Measurements from ENCODE around the gene EDC4.

DNA sequence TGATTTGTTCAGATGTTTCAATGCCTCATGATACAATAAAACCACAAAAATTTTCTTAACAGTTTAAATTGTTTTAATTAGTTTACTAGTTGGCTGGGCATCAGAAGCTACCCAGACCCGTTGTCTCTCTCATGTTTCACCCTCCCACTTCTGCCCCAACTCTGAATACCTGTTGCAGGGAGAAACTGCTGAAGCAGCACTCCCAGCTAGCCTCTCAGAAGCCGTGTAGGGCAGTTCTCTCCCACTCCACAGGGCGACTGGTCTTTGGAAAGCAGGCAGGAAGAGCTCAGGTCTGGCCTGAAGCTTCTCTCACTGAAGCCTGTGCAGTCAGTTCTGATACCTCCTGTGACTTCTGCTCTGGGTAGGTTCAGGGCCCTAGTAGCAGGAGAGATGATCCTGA, 1.6 kb upstream of the EDC4 start:
- TF ChIP-seq, protein P1, sequence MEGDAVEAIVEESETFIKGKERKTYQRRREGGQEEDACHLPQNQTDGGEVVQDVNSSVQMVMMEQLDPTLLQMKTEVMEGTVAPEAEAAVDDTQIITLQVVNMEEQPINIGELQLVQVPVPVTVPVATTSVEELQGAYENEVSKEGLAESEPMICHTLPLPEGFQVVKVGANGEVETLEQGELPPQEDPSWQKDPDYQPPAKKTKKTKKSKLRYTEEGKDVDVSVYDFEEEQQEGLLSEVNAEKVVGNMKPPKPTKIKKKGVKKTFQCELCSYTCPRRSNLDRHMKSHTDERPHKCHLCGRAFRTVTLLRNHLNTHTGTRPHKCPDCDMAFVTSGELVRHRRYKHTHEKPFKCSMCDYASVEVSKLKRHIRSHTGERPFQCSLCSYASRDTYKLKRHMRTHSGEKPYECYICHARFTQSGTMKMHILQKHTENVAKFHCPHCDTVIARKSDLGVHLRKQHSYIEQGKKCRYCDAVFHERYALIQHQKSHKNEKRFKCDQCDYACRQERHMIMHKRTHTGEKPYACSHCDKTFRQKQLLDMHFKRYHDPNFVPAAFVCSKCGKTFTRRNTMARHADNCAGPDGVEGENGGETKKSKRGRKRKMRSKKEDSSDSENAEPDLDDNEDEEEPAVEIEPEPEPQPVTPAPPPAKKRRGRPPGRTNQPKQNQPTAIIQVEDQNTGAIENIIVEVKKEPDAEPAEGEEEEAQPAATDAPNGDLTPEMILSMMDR (IDR thresholded peaks at IDR 0.05; ENCODE audit: insufficient read depth, low read depth, low read length): no peak
- TF ChIP-seq EZH2 (IDR thresholded peaks at IDR 0.05; ENCODE audit: insufficient read depth, low read length): no peak
